GM12878 (cell line): ENCODE data around the gene TESPA1. TPM values are rescaled to one million over a fixed set of nuclear protein-coding genes. Genes with fewer than 3 reads are reported as not detected.

Experiments
- BCL11A ChIP-seq: IDR thresholded peaks from 2 replicates; pipeline ENCODE4 v1.6.1; 2011; ENCODE audit warnings: low read depth, low read length
- BRCA1 ChIP-seq: IDR thresholded peaks from 2 replicates; pipeline ENCODE4 v1.6.1; 2011; ENCODE audit warnings: low read depth, low read length, improper control_type of control experiment
- CEBPB ChIP-seq, 2 experiments: fragments of 150-350 bp in 1 of 2; IDR thresholded peaks; 2 replicates each; pipeline ENCODE4 v1.6.1; 2012 to 2014; ENCODE audit warnings: low read depth in 2 of 2, low read length in 2 of 2, borderline replicate concordance in 1 of 2, inconsistent platforms in 1 of 2
- CEBPZ ChIP-seq: fragments of 150-350 bp; IDR thresholded peaks from 2 replicates; pipeline ENCODE4 v1.6.1; 2016; ENCODE audit warnings: low read depth, low read length
- CREM ChIP-seq: IDR thresholded peaks from 2 replicates; pipeline ENCODE4 v1.6.1; 2014; ENCODE audit warnings: antibody characterized with exemption, low read depth
- ETV6 ChIP-seq, 2 experiments: fragments of 450-650 bp in 1 of 2; IDR thresholded peaks in 1 of 2; conservative IDR thresholded peaks in 1 of 2; 2 replicates each; pipeline ENCODE4 v1.6.1; 2014; ENCODE audit warnings: antibody characterized with exemption in 1 of 2, borderline replicate concordance in 1 of 2, low read depth in 1 of 2, mild to moderate bottlenecking in 1 of 2, moderate library complexity in 1 of 2
- HDAC6 ChIP-seq: fragments of 200-600 bp; sonication (generic); IDR thresholded peaks from one replicate; pipeline ENCODE4 v1.8.0; 2017; ENCODE audit warnings: antibody characterized with exemption; ENCODE audit not compliant: unreplicated experiment
- IRF4 ChIP-seq: IDR thresholded peaks from 2 replicates; pipeline ENCODE4 v1.6.1; 2011; ENCODE audit warnings: low read depth, low read length
- KLF5 ChIP-seq: fragments of 450-650 bp; IDR thresholded peaks from 2 replicates; pipeline ENCODE4 v1.6.1; 2014; ENCODE audit warnings: mild to moderate bottlenecking; ENCODE audit not compliant: partially characterized antibody
- NBN ChIP-seq: fragments of 450-650 bp; IDR thresholded peaks from 2 replicates; pipeline ENCODE4 v1.6.1; 2016
- POLR2AphosphoS5 ChIP-seq: IDR thresholded peaks from 2 replicates; pipeline ENCODE4 v1.6.1; 2011; ENCODE audit warnings: mild to moderate bottlenecking, low read length, inconsistent platforms
- RB1 ChIP-seq: fragments of 450-650 bp; formaldehyde crosslinking; IDR thresholded peaks from 2 replicates; pipeline ENCODE4 v1.6.1; 2017; ENCODE audit warnings: mild to moderate bottlenecking, borderline replicate concordance
- RBBP5 ChIP-seq: fragments of 200-600 bp; sonication (generic); conservative IDR thresholded peaks from 2 replicates; pipeline ENCODE4 v1.6.1; 2016
- RELB ChIP-seq: fragments of 450-650 bp; IDR thresholded peaks from 2 replicates; pipeline ENCODE4 v1.6.1; 2017; ENCODE audit warnings: low read depth, mild to moderate bottlenecking, moderate library complexity
- SPI1 ChIP-seq: IDR thresholded peaks from 2 replicates; pipeline ENCODE4 v1.6.1; 2011; ENCODE audit warnings: low read depth, mild to moderate bottlenecking, low read length, moderate library complexity, borderline replicate concordance; ENCODE audit not compliant: insufficient read depth
- TCF12 ChIP-seq: IDR thresholded peaks from 2 replicates; pipeline ENCODE4 v1.6.1; 2011; ENCODE audit warnings: low read depth, mild to moderate bottlenecking, low read length
- USF2 ChIP-seq: IDR thresholded peaks from 2 replicates; pipeline ENCODE4 v1.6.1; 2011; ENCODE audit warnings: low read depth, low read length, improper control_type of control experiment, borderline replicate concordance
- ZBTB40 ChIP-seq: fragments of 450-650 bp; IDR thresholded peaks from 2 replicates; pipeline ENCODE4 v1.6.1; 2016; ENCODE audit warnings: mild to moderate bottlenecking, moderate library complexity, borderline replicate concordance
- ZNF217 ChIP-seq: fragments of 450-650 bp; IDR thresholded peaks from 2 replicates; pipeline ENCODE4 v1.6.1; 2017; ENCODE audit warnings: antibody characterized with exemption, mild to moderate bottlenecking
- polyA plus RNA-seq, 11 experiments: library from polyadenylated mRNA; depleted of rRNA in 4 of 11; unstranded in 6 of 11; stranded (reverse) in 5 of 11; fragments of >200 nt; fragmentation: Nextera tagmentation in 4 of 11; fragmentation: Illumina TruSeq in 1 of 11; extraction: Ambion mirVana in 4 of 11; extraction: Trizol in 1 of 11; gene quantifications; 1 replicate in 1 of 11; 2 replicates in 10 of 11; pipeline versions ENCODE4 v1.2.1 to v1.2.3, GENCODE V29; 2011 to 2016; ENCODE audit warnings: inconsistent platforms in 2 of 11, missing spikeins in 2 of 11, low read depth in 1 of 11
- total RNA-seq, 4 experiments: library from RNA; depleted of rRNA in 3 of 4; stranded (reverse); fragments of >200 nt in 3 of 4; fragmentation: Illumina TruSeq in 1 of 4; extraction: Trizol in 1 of 4; gene quantifications; 2 replicates each; pipeline versions ENCODE4 v1.2.1 to v1.2.3, GENCODE V29; 2013 to 2021

TESPA1 gene
- total and polyA plus RNA-seq, 10 of the 15 experiments (the other 5 are each of a cell fraction or from before 2014, with no cell fraction given) = 13.8 to 56.2 (median 23.9) TPM

- TF ChIP-seq NBN (0 out of 2 replicates have a peak, but pooled peaks have one; percentile 26), USF2 (no peak), RBBP5 (no peak), ETV6 (conservative IDR thresholded peaks at IDR 0.05 in 1 of 2, IDR thresholded peaks at IDR 0.05 in 1 of 2; ENCODE audit: borderline replicate concordance in 1 of 2, low read depth in 1 of 2) (peak in 1 of 2 experiments; percentile 85; a peak in 2 of 4 replicates), RB1 (no peak), POLR2AphosphoS5 (no peak; the same call in 1 of the 2 replicates), RELB (peak; percentile 69; the same call in 1 of the 2 replicates), BRCA1 (no peak), BCL11A (peak; percentile 36; the same call in 1 of the 2 replicates), CEBPZ (no peak), SPI1 (0 out of 2 replicates have a peak, but pooled peaks have one; percentile 16), HDAC6 (no peak), TCF12 (peak; percentile 70), ZNF217 (0 out of 2 replicates have a peak, but pooled peaks have one; percentile 42), ZBTB40 (no peak), CEBPB (IDR thresholded peaks at IDR 0.05; ENCODE audit: borderline replicate concordance in 1 of 2, low read depth in 2 of 2, low read length in 2 of 2) (no peak), CREM (peak; percentile 37; the same call in 1 of the 2 replicates), IRF4 (peak; percentile 43; the same call in 1 of the 2 replicates), KLF5 (no peak)
These were observed 6.8 kb upstream of the TESPA1 start (continued) for GRCh38 chr12:54991161-54991990.
